ENCODE measurements around the gene TRAPPC12. TPM values are rescaled to one million over a fixed set of nuclear protein-coding genes. Genes with fewer than 3 reads are reported as not detected.

TRAPPC12 gene
- total RNA-seq, 1 experiment from 2014 or later = 72.8 TPM

DNA sequence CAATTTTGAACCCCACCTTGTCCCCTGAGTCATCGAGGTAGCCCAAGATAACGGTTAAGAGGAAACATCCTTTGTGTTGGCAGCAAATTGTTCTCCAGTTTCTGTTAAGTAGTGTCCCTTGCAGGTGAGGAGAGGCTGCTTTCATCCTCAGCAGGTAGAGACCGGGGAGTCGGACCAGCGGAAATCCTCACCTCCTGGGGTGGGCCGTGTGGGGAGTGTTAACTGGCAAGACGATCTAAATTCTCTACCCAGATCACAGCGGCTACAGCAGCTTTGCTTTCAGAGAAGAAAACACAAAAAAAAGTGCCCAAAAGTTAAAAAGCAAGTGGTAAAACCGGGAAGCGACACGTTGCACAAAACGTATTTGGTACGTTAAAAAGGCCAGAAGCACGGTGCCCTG lies 76.6 kb downstream of the TRAPPC12 start:
- H3K27ac Mint-ChIP-seq = no peak overlapping the region
- ChIA-PET POLR2A (no interaction called here), CTCF (no interaction called here)
- no peak for ATAC-seq
- no peaks in the 10 kb centered on the region for H3K9me3 Mint-ChIP-seq
- DNase-seq (ENCODE audit: low spot score) = no peak
- H3K36me3 Mint-ChIP-seq = peaks cover 22% of the 10 kb centered on the region
- peaks cover 6% of the 10 kb centered on the region for H3K4me1 Mint-ChIP-seq
- no peak overlapping the region for H3K4me3 Mint-ChIP-seq
- no peaks in the 10 kb centered on the region for H3K27me3 Mint-ChIP-seq (ENCODE audit: low read depth)
- TF ChIP-seq ZBTB21 (CRISPR knock-in tag; IDR thresholded peaks at IDR 0.05; ENCODE audit: borderline replicate concordance) (no peak), SP1 (CRISPR knock-in tag; conservative IDR thresholded peaks at IDR 0.05) (no peak), ZNF532 (CRISPR knock-in tag; IDR thresholded peaks at IDR 0.05; ENCODE audit: borderline replicate concordance) (no peak), STAT6 (CRISPR knock-in tag; conservative IDR thresholded peaks at IDR 0.05; ENCODE audit: low read depth) (no peak), MXD4 (CRISPR knock-in tag; IDR thresholded peaks at IDR 0.05; ENCODE audit: borderline replicate concordance) (no peak), NFATC4 (CRISPR knock-in tag; IDR thresholded peaks at IDR 0.05) (no peak), ZNF317 (CRISPR knock-in tag; IDR thresholded peaks at IDR 0.05; ENCODE audit: borderline replicate concordance, low read depth) (no peak), OVOL2 (CRISPR knock-in tag; IDR thresholded peaks at IDR 0.05; ENCODE audit: borderline replicate concordance) (no peak), NR2C2 (CRISPR knock-in tag; IDR thresholded peaks at IDR 0.05) (no peak), CREM (CRISPR knock-in tag; IDR thresholded peaks at IDR 0.05) (no peak), GABPB1 (CRISPR knock-in tag; IDR thresholded peaks at IDR 0.05) (no peak), ELF4 (CRISPR knock-in tag; IDR thresholded peaks at IDR 0.05; ENCODE audit: low read depth) (no peak), TEAD1 (CRISPR knock-in tag; IDR thresholded peaks at IDR 0.05) (no peak)
- TF ChIP-seq, protein P1, sequence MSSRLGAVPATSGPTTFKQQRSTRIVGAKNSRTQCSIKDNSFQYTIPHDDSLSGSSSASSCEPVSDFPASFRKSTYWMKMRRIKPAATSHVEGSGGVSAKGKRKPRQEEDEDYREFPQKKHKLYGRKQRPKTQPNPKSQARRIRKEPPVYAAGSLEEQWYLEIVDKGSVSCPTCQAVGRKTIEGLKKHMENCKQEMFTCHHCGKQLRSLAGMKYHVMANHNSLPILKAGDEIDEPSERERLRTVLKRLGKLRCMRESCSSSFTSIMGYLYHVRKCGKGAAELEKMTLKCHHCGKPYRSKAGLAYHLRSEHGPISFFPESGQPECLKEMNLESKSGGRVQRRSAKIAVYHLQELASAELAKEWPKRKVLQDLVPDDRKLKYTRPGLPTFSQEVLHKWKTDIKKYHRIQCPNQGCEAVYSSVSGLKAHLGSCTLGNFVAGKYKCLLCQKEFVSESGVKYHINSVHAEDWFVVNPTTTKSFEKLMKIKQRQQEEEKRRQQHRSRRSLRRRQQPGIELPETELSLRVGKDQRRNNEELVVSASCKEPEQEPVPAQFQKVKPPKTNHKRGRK (CRISPR knock-in tag; IDR thresholded peaks at IDR 0.05; ENCODE audit: borderline replicate concordance) = no peak
- TF ChIP-seq, protein P2, sequence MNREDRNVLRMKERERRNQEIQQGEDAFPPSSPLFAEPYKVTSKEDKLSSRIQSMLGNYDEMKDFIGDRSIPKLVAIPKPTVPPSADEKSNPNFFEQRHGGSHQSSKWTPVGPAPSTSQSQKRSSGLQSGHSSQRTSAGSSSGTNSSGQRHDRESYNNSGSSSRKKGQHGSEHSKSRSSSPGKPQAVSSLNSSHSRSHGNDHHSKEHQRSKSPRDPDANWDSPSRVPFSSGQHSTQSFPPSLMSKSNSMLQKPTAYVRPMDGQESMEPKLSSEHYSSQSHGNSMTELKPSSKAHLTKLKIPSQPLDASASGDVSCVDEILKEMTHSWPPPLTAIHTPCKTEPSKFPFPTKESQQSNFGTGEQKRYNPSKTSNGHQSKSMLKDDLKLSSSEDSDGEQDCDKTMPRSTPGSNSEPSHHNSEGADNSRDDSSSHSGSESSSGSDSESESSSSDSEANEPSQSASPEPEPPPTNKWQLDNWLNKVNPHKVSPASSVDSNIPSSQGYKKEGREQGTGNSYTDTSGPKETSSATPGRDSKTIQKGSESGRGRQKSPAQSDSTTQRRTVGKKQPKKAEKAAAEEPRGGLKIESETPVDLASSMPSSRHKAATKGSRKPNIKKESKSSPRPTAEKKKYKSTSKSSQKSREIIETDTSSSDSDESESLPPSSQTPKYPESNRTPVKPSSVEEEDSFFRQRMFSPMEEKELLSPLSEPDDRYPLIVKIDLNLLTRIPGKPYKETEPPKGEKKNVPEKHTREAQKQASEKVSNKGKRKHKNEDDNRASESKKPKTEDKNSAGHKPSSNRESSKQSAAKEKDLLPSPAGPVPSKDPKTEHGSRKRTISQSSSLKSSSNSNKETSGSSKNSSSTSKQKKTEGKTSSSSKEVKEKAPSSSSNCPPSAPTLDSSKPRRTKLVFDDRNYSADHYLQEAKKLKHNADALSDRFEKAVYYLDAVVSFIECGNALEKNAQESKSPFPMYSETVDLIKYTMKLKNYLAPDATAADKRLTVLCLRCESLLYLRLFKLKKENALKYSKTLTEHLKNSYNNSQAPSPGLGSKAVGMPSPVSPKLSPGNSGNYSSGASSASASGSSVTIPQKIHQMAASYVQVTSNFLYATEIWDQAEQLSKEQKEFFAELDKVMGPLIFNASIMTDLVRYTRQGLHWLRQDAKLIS (CRISPR knock-in tag; IDR thresholded peaks at IDR 0.05; ENCODE audit: borderline replicate concordance) = no peak
